Loucy (cell line): ENCODE results near the gene LRCH3.
"Not testable (repeated sequence)": the region's sequence is repeated elsewhere in the genome, so short reads cannot be mapped to it uniquely, and the experiment has no call there.

Experiments used
- H2AFZ ChIP-seq: fragments of 200-600 bp; sonication (generic); 2 replicates; pipeline ENCODE4 v1.6.0; 2016; ENCODE audit warnings: antibody characterized with exemption, mild to moderate bottlenecking, low read length, moderate library complexity
- H3F3A ChIP-seq: fragments of 200-600 bp; 2 replicates; pipeline ENCODE4 v1.6.0; 2016; ENCODE audit warnings: antibody characterized with exemption, low read depth, mild to moderate bottlenecking
- H3K27me3 ChIP-seq: fragments of 200-600 bp; sonication (generic); 2 replicates; pipeline ENCODE4 v1.6.1; 2014; ENCODE audit warnings: low read length, mild to moderate bottlenecking; ENCODE audit not compliant: insufficient read depth, poor library complexity, severe bottlenecking
- H3K36me3 ChIP-seq: fragments of 200-600 bp; sonication (generic); 2 replicates; pipeline ENCODE4 v1.6.1; 2016; ENCODE audit warnings: low read length; ENCODE audit not compliant: insufficient read depth
- H3K4me1 ChIP-seq: fragments of 200-600 bp; sonication (generic); 2 replicates; pipeline ENCODE4 v1.5.1; 2014; ENCODE audit warnings: low read length, mild to moderate bottlenecking; ENCODE audit not compliant: insufficient read depth, poor library complexity, severe bottlenecking
- H3K4me2 ChIP-seq: fragments of 200-600 bp; sonication (generic); 2 replicates; pipeline ENCODE4 v1.6.0; 2014; ENCODE audit warnings: antibody characterized with exemption, low read length, low read depth, mild to moderate bottlenecking; ENCODE audit not compliant: poor library complexity, severe bottlenecking
- H3K4me3 ChIP-seq: fragments of 200-600 bp; sonication (generic); 2 replicates; pipeline ENCODE4 v1.5.1; 2014; ENCODE audit warnings: low read length, mild to moderate bottlenecking, mixed read lengths; ENCODE audit not compliant: poor library complexity, severe bottlenecking
- H3K79me2 ChIP-seq: fragments of 200-600 bp; sonication (generic); 2 replicates; pipeline ENCODE4 v1.6.1; 2014; ENCODE audit warnings: low read length; ENCODE audit not compliant: insufficient read depth
- H3K9ac ChIP-seq: fragments of 200-600 bp; sonication (generic); 2 replicates; pipeline ENCODE4 v1.6.0; 2014; ENCODE audit warnings: mild to moderate bottlenecking, low read depth, low read length, moderate library complexity; ENCODE audit not compliant: poor library complexity, severe bottlenecking
- H3K9me2 ChIP-seq: fragments of 200-600 bp; sonication (generic); replicated peaks from 2 replicates; pipeline ENCODE4 v1.6.1; 2016; ENCODE audit warnings: low read depth, low read length, mixed read lengths
- H3K9me3 ChIP-seq: fragments of 200-600 bp; sonication (generic); 2 replicates; pipeline ENCODE4 v1.6.1; 2014; ENCODE audit warnings: mild to moderate bottlenecking, antibody characterized with exemption, low read length, low read depth; ENCODE audit not compliant: insufficient read depth
- H4K20me1 ChIP-seq: fragments of 200-600 bp; sonication (generic); 2 replicates; pipeline ENCODE4 v1.6.0; 2014; ENCODE audit warnings: antibody characterized with exemption, low read length, mild to moderate bottlenecking; ENCODE audit not compliant: insufficient read depth, poor library complexity, severe bottlenecking
- CTCF ChIP-seq: fragments of 200-600 bp; sonication (generic); conservative IDR thresholded peaks from 2 replicates; pipeline ENCODE4 v1.5.1; 2014; ENCODE audit warnings: mild to moderate bottlenecking, antibody characterized with exemption, low read length
- EZH2phosphoT487 ChIP-seq: fragments of 200-600 bp; IDR thresholded peaks from 2 replicates; pipeline ENCODE4 v1.6.1; 2018; ENCODE audit warnings: antibody characterized with exemption, mild to moderate bottlenecking, moderate library complexity, borderline replicate concordance

The LRCH3 gene

DNA sequence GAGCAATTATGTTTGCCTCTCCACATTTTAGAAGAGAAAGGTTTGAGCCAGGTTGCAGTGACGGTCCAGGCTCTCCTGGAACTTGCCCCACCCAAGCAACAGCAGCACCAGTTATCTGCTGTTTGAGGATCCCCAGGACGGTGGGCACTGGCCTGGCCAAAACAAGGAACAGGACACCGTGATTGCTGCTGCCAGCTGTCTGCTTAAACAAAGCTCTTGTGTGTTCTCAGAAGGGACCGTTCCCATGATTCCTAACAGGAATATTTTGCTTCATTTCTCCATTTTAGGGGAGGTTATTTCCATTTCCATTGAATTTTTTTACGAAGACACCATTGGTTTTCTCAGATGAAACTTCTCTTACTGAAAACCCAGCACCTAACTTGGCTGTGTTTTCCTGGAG, 92.5 kb downstream of the LRCH3 start:
- no peaks in the 10 kb centered on the region; the same call in 1 of the 2 replicates for H3F3A ChIP-seq
- H3K4me3 ChIP-seq: no peak overlapping the region
- no peaks in the 10 kb centered on the region for H3K9me2 ChIP-seq
- H3K4me2 ChIP-seq: no peak overlapping the region
- H2AFZ ChIP-seq: no peak overlapping the region
- peaks cover 5% of the 10 kb centered on the region; the same call in 1 of the 2 replicates for H3K36me3 ChIP-seq
- no peaks in the 10 kb centered on the region for H3K27me3 ChIP-seq
- TF ChIP-seq EZH2phosphoT487: no peak
- no peak for TF ChIP-seq CTCF
- H3K9ac ChIP-seq: no peak overlapping the region
- no peaks in the 10 kb centered on the region for H3K9me3 ChIP-seq
- H4K20me1 ChIP-seq: no peaks in the 10 kb centered on the region
- H3K4me1 ChIP-seq: peaks cover 6% of the 10 kb centered on the region
- H3K79me2 ChIP-seq: no peaks in the 10 kb centered on the region

- not testable (repeated sequence) for H4K20me1 ChIP-seq, H3K9me3 ChIP-seq, H3K4me2 ChIP-seq, H3K4me1 ChIP-seq, H3K9ac ChIP-seq, H3K4me3 ChIP-seq, H3K27me3 ChIP-seq, H2AFZ ChIP-seq, H3K79me2 ChIP-seq, H3K9me2 ChIP-seq, H3K36me3 ChIP-seq, H3F3A ChIP-seq
Measured at GRCh38 chr3:197884330-197884729, 93.3 kb downstream of the LRCH3 start.

DNA sequence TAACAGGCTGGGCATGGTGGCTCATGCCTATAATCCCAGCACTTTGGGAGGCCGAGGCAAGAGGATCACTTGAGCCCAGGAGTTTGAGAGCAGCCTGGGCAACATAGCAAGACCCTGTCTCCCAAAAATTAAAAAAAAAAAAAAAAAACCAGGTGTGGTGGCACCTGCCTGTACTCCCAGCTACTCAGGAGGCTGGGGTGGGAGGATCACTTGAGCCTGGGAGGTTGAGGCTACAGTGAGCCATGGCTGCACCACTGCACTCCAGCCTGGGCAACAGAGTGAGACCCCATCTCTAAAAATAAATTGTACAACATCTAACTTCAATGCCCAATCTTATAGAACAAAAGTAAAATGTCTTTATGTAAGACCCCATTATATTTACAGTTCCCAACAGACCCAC, 95.0 kb downstream of the LRCH3 start:
- H3K36me3 ChIP-seq, H4K20me1 ChIP-seq, H3K4me3 ChIP-seq, H3K4me1 ChIP-seq, H3K4me2 ChIP-seq, H3K9ac ChIP-seq, H3F3A ChIP-seq, H3K79me2 ChIP-seq, H3K9me3 ChIP-seq, H3K9me2 ChIP-seq, H3K27me3 ChIP-seq, H2AFZ ChIP-seq: not testable (repeated sequence)

DNA sequence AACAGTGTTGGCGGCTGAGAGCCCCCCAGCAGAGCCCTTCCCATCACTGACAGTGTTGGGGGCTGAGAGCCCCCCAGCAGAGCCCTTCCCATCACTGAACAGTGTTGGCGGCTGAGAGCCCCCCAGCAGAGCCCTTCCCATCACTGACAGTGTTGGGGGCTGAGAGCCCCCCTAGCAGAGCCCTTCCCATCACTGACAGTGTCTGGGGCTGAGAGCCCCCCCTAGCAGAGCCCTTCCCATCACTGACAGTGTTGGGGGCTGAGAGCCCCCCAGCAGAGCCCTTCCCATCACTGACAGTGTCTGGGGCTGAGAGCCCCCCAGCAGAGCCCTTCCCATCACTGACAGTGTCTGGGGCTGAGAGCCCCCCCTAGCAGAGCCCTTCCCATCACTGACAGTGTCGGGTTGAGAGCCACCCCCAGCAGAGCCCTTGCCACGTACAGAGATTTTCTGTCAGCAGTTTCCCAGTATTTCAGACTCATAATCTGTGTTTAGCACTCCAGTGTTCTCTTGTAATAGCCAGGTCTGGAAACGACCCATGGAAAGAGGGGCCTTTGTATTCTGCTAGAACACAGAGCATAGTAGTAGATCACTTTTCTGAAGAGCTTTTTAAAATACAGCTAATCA, 96.5 kb downstream of the LRCH3 start:
- not testable (repeated sequence) for H3K9ac ChIP-seq, H3K27me3 ChIP-seq, H3K9me2 ChIP-seq, H3K4me3 ChIP-seq, H3F3A ChIP-seq, H4K20me1 ChIP-seq, H2AFZ ChIP-seq, H3K9me3 ChIP-seq, H3K79me2 ChIP-seq, H3K36me3 ChIP-seq, H3K4me1 ChIP-seq, H3K4me2 ChIP-seq
